ENCODE results near the gene ATP9A. TPM values are rescaled to one million over a fixed set of nuclear protein-coding genes. Genes with fewer than 3 reads are reported as not detected.

Gene ATP9A
- total and polyA plus RNA-seq, 2 donors (not counting 3 experiments of a cell fraction or from before 2014, with no cell fraction given) = 20.9 to 41.5 TPM

DNA sequence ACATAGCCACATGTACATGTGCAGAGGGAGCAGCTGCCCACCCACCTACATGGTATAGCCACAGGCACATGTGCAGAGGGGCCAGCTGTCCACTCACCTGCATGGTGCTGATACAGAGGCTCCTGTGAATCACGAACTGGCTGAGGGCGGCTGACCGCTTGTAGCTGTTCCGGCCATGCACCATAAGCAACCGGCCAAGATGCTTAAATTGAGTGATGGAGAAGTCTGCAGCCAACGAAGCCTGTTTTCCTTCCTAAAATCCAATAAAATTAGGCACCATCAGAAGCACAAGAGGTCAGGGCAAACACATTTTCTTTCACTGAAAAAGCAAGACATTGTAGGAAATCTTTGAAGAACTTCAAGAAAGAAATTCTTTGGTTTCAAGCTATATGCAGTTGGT is 154.6 kb downstream of the ATP9A start:
- Histone ChIP-seq H3K4me1 (ENCODE audit: control insufficient read depth, extremely low read depth, insufficient read depth, low read length) (no peaks in the 10 kb centered on the region), H3K4me2 (ENCODE audit: insufficient read depth, low read length) (no peak overlapping the region), H3K27me3 (ENCODE audit: control insufficient read depth in 2 of 2, insufficient read depth in 2 of 2, low read length in 2 of 2) (no peaks in the 10 kb centered on the region), H3K9ac (replicated peaks; ENCODE audit: extremely low read depth, insufficient read depth, low read length) (no peak overlapping the region), H3K36me3 (ENCODE audit: control insufficient read depth in 2 of 2, extremely low read depth in 1 of 2, insufficient read depth in 2 of 2, low read length in 2 of 2) (peaks cover 0 to 4% of the 10 kb centered on the region in 2 experiments), H3K9me3 (replicated peaks; ENCODE audit: control insufficient read depth, insufficient read depth, low read length) (no peaks in the 10 kb centered on the region), H3K79me2 (ENCODE audit: control insufficient read depth, insufficient read depth, low read length) (no peaks in the 10 kb centered on the region), H4K20me1 (replicated peaks; ENCODE audit: control insufficient read depth, extremely low read depth, insufficient read depth, low read length) (no peaks in the 10 kb centered on the region), H3K27ac (ENCODE audit: insufficient read depth, low read depth, low read length) (no peak overlapping the region), H2AFZ (ENCODE audit: low read depth, low read length) (no peak overlapping the region), H3K4me3 (replicated peaks in 1 of 3; ENCODE audit: insufficient read depth in 1 of 3, low read depth in 1 of 3, low read length in 3 of 3) (no peak overlapping the region), H3K9me1 (replicated peaks; ENCODE audit: control insufficient read depth, extremely low read depth, insufficient read depth, low read length) (no peaks in the 10 kb centered on the region)
- CTCF ChIA-PET = interaction anchor here (1.2 to 2.8 kb wide), 6 partner anchors 9 to 626 kb away, joined by 3 to 14 read pairs (median 5); no protein-coding TSS in a partner anchor
- no peak for TF ChIP-seq GATA2 (IDR thresholded peaks at IDR 0.05; ENCODE audit: insufficient read depth, insufficient read length, low read depth, low read length)
- POLR2A ChIA-PET = no interaction called here
- DNase-seq (ENCODE audit: low read depth, low spot score) (no peak), FAIRE-seq (no peak)
- dilution Hi-C loops (cut with MboI; ENCODE audit: extremely low pct_ligation_motif_present, low sequenced_read_pairs) (no loop called here), intact Hi-C loops (cut with micrococcal nuclease) (no loop called here)
- BruUV-seq (replicated peaks) = no TSS peak

DNA sequence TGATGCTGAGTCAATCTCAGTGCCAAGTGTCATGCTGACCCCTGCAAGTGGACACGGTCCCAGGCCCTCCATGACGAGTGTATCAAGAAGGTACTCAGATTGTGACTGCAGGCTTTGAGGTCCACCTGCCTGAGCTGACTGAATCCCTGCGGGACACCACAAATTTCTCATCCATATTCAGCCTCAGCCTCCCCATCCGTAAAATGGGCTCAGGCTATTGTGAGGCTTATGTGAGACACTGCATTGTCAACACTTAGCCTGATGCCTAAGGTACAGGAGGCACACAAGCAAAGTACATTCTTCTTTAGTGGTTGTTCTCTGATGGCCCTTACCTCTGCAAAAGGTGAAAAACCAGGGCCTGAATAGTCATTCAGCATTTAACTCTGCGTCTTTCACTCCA is 155.3 kb downstream of the ATP9A start:
- dilution Hi-C loops (cut with MboI; ENCODE audit: extremely low pct_ligation_motif_present, low sequenced_read_pairs) (no loop called here), intact Hi-C loops (cut with micrococcal nuclease) (no loop called here)
- no peak overlapping the region for H3K4me2 ChIP-seq (ENCODE audit: insufficient read depth, low read length)
- no peak for TF ChIP-seq EZH2 (IDR thresholded peaks at IDR 0.05; ENCODE audit: borderline replicate concordance, low read depth, low read length, severe bottlenecking)
- TF ChIP-seq, protein P1, sequence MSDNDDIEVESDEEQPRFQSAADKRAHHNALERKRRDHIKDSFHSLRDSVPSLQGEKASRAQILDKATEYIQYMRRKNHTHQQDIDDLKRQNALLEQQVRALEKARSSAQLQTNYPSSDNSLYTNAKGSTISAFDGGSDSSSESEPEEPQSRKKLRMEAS (IDR thresholded peaks at IDR 0.05; ENCODE audit: insufficient read depth, insufficient read length) = no peak
- no peak for TF ChIP-seq JUN (IDR thresholded peaks at IDR 0.05; ENCODE audit: borderline replicate concordance, insufficient read depth, insufficient read length, low read depth)
- TF ChIP-seq, protein P2, sequence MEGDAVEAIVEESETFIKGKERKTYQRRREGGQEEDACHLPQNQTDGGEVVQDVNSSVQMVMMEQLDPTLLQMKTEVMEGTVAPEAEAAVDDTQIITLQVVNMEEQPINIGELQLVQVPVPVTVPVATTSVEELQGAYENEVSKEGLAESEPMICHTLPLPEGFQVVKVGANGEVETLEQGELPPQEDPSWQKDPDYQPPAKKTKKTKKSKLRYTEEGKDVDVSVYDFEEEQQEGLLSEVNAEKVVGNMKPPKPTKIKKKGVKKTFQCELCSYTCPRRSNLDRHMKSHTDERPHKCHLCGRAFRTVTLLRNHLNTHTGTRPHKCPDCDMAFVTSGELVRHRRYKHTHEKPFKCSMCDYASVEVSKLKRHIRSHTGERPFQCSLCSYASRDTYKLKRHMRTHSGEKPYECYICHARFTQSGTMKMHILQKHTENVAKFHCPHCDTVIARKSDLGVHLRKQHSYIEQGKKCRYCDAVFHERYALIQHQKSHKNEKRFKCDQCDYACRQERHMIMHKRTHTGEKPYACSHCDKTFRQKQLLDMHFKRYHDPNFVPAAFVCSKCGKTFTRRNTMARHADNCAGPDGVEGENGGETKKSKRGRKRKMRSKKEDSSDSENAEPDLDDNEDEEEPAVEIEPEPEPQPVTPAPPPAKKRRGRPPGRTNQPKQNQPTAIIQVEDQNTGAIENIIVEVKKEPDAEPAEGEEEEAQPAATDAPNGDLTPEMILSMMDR (IDR thresholded peaks at IDR 0.05; ENCODE audit: extremely low read depth in 1 of 2, insufficient read depth in 1 of 2, low read depth in 1 of 2, low read length in 2 of 2) = no peak
- no peak for TF ChIP-seq GATA2 (IDR thresholded peaks at IDR 0.05; ENCODE audit: insufficient read depth, insufficient read length, low read depth, low read length)
- no peak for TF ChIP-seq FOS (IDR thresholded peaks at IDR 0.05; ENCODE audit: borderline replicate concordance, insufficient read depth, low read length)
- TF ChIP-seq POLR2A (IDR thresholded peaks at IDR 0.05; ENCODE audit: low read depth, low read length) = no peak
- TF ChIP-seq POLR2AphosphoS5 (IDR thresholded peaks at IDR 0.05; ENCODE audit: insufficient read depth, low read depth, low read length) = no peak
- TF ChIP-seq MYC (IDR thresholded peaks at IDR 0.05; ENCODE audit: low read depth, low read length) = no peak
- no peaks in the 10 kb centered on the region for H4K20me1 ChIP-seq (replicated peaks; ENCODE audit: control insufficient read depth, extremely low read depth, insufficient read depth, low read length)
- H3K4me1 ChIP-seq (ENCODE audit: control insufficient read depth, extremely low read depth, insufficient read depth, low read length) = no peaks in the 10 kb centered on the region
- DNase-seq (ENCODE audit: low read depth, low spot score) = no peak
- H3K79me2 ChIP-seq (ENCODE audit: control insufficient read depth, insufficient read depth, low read length) = no peaks in the 10 kb centered on the region
- ChIA-PET POLR2A (no interaction called here), CTCF (interaction anchor here (1.1 to 2.8 kb wide), 4 partner anchors 9 to 470 kb away, joined by 3 to 14 read pairs (median 4); no protein-coding TSS in a partner anchor)
- H3K27ac ChIP-seq (ENCODE audit: insufficient read depth, low read depth, low read length) = no peak overlapping the region
- H3K4me3 ChIP-seq (replicated peaks in 1 of 3; ENCODE audit: insufficient read depth in 1 of 3, low read depth in 1 of 3, low read length in 3 of 3) = no peak overlapping the region
- peaks cover 3 to 5% of the 10 kb centered on the region in 2 experiments for H3K36me3 ChIP-seq (ENCODE audit: control insufficient read depth in 2 of 2, extremely low read depth in 1 of 2, insufficient read depth in 2 of 2, low read length in 2 of 2)
- BruUV-seq (replicated peaks) = no TSS peak
- no peaks in the 10 kb centered on the region for H3K9me3 ChIP-seq (replicated peaks; ENCODE audit: control insufficient read depth, insufficient read depth, low read length)
- H3K27me3 ChIP-seq (ENCODE audit: control insufficient read depth in 2 of 2, insufficient read depth in 2 of 2, low read length in 2 of 2) = no peaks in the 10 kb centered on the region
- H3K9me1 ChIP-seq (replicated peaks; ENCODE audit: control insufficient read depth, extremely low read depth, insufficient read depth, low read length) = no peaks in the 10 kb centered on the region
- no peak overlapping the region for H3K9ac ChIP-seq (replicated peaks; ENCODE audit: extremely low read depth, insufficient read depth, low read length)
- H2AFZ ChIP-seq (ENCODE audit: low read depth, low read length) = no peak overlapping the region
- FAIRE-seq = no peak
